Fibroblast of the conjunctiva (primary cell): ENCODE measurements around the gene RASSF4.
"Not testable (repeated sequence)": the region's sequence is repeated elsewhere in the genome, so short reads cannot be mapped to it uniquely, and the experiment has no call there.

Source experiments
- DNase-seq: peaks from one replicate; pipeline ENCODE4 v3.0.0-alpha.2; 2010; ENCODE audit warnings: low read depth

The RASSF4 gene

GRCh38 chr10:45006276-45007030 lies 46.9 kb downstream of the RASSF4 start:
- DNase-seq = no peak

- DNase-seq = peak; percentile 84
These were observed 49.0 kb downstream of the RASSF4 start for GRCh38 chr10:45008524-45009161.

- not testable (repeated sequence) for DNase-seq
These were observed 55.0 kb downstream of the RASSF4 start for GRCh38 chr10:45014557-45014956.

- no peak for DNase-seq
These were observed 56.0 kb downstream of the RASSF4 start for GRCh38 chr10:45015590-45015989.

GRCh38 chr10:45023426-45023825 lies 63.8 kb downstream of the RASSF4 start:
- DNase-seq = no peak

- no peak for DNase-seq
These were observed 74.7 kb downstream of the RASSF4 start for GRCh38 chr10:45034301-45034700.

GRCh38 chr10:45035673-45036072 lies 76.1 kb downstream of the RASSF4 start:
- DNase-seq = no peak

- no peak for DNase-seq
These were observed 81.4 kb downstream of the RASSF4 start for GRCh38 chr10:45040921-45041542.

GRCh38 chr10:45044290-45044689 lies 84.7 kb downstream of the RASSF4 start:
- no peak for DNase-seq
